Measurements from ENCODE around the gene STXBP4.

STXBP4 gene

DNA sequence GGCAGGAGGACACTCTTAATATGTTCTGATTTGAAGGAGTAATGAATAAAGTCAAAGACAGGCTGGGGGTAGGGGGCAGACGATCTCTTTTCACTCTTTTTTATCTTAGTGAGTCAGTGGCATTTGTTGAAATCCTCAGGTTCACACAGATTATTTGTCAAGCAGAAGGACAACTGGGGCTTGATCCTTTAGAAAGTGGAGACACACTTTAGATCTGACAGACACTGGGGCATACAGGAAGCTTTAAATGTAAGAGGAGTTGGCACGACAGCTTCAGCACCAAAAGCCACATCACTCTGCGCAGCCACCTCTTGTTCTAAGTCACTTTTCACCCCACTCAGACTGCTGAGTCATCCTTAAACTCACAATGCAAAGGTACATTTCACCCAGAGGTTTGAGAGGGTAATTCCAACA lies 121.5 kb downstream of the STXBP4 start:
- TF ChIP-seq Cebpa-rat (IDR thresholded peaks at IDR 0.05) = no peak
- H3K4me2 ChIP-seq = no peak overlapping the region
- H3K27ac ChIP-seq = no peak overlapping the region
- no peaks in the 10 kb centered on the region for H4K20me1 ChIP-seq
- H3K9ac ChIP-seq = no peak overlapping the region
- H3K4me3 ChIP-seq = no peak overlapping the region
- H3K9me3 ChIP-seq = no peaks in the 10 kb centered on the region
- H3K4me1 ChIP-seq = 0 out of 2 replicates have a peak, but pooled peaks cover 6% of the 10 kb centered on the region
- H3K36me3 ChIP-seq = 0 out of 2 replicates have a peak, but pooled peaks cover 7% of the 10 kb centered on the region
- H3K27me3 ChIP-seq = no peaks in the 10 kb centered on the region

GRCh38 chr17:55093353-55093752 lies 124.8 kb downstream of the STXBP4 start:
- no peak overlapping the region for H3K4me2 ChIP-seq
- TF ChIP-seq Cebpa-rat (IDR thresholded peaks at IDR 0.05) = no peak

GRCh38 chr17:55098765-55099164 lies 130.2 kb downstream of the STXBP4 start:
- H3K27me3 ChIP-seq = no peaks in the 10 kb centered on the region
- H3K36me3 ChIP-seq = no peaks in the 10 kb centered on the region
- H3K4me3 ChIP-seq = no peak overlapping the region
- no peaks in the 10 kb centered on the region for H3K9me3 ChIP-seq
- H3K27ac ChIP-seq = no peak overlapping the region
- H3K4me2 ChIP-seq = no peak overlapping the region
- no peaks in the 10 kb centered on the region for H4K20me1 ChIP-seq
- TF ChIP-seq Cebpa-rat (IDR thresholded peaks at IDR 0.05) = no peak
- H3K9ac ChIP-seq = no peak overlapping the region
- no peaks in the 10 kb centered on the region for H3K4me1 ChIP-seq

More at GRCh38 chr17:55093353-55093752, 124.8 kb downstream of the STXBP4 start:
- H3K4me1 ChIP-seq = 0 out of 2 replicates have a peak, but pooled peaks cover 6% of the 10 kb centered on the region
- H3K9me3 ChIP-seq = no peaks in the 10 kb centered on the region
- no peaks in the 10 kb centered on the region for H3K27me3 ChIP-seq
- no peak overlapping the region for H3K27ac ChIP-seq
- no peak overlapping the region for H3K4me3 ChIP-seq
- H3K9ac ChIP-seq = no peak overlapping the region
- H3K36me3 ChIP-seq = 0 out of 2 replicates have a peak, but pooled peaks cover 5% of the 10 kb centered on the region
- H4K20me1 ChIP-seq = no peaks in the 10 kb centered on the region

DNA sequence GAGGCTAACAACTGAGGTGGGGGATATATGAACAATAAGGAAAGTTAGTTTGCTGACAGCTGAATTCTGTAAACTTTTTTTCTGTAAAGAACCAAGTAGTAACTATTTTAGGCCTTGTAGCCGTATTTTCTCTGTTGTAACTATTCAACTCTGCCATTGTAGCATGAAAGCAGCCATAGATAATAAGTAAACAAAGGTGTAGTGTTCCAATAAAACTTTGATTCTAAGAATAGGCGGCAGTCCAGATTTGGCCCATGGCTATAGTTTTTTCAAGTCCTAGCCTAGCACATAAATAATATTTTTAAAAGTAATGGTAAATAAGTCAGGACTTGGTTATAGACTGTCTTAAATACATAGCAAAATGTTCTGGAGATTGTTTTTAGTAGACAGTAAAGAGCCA lies 142.0 kb downstream of the STXBP4 start:
- no peak overlapping the region for H3K4me2 ChIP-seq
- no peak overlapping the region for H3K4me3 ChIP-seq
- no peak overlapping the region for H3K27ac ChIP-seq
- no peak overlapping the region for H3K9ac ChIP-seq
- peaks cover 22% of the 10 kb centered on the region for H3K9me3 ChIP-seq
- H3K27me3 ChIP-seq = no peaks in the 10 kb centered on the region
- H3K36me3 ChIP-seq = peaks cover 10% of the 10 kb centered on the region; the same call in 1 of the 2 replicates
- TF ChIP-seq Cebpa-rat (IDR thresholded peaks at IDR 0.05) = no peak
- no peaks in the 10 kb centered on the region for H3K4me1 ChIP-seq
- H4K20me1 ChIP-seq = no peaks in the 10 kb centered on the region

DNA sequence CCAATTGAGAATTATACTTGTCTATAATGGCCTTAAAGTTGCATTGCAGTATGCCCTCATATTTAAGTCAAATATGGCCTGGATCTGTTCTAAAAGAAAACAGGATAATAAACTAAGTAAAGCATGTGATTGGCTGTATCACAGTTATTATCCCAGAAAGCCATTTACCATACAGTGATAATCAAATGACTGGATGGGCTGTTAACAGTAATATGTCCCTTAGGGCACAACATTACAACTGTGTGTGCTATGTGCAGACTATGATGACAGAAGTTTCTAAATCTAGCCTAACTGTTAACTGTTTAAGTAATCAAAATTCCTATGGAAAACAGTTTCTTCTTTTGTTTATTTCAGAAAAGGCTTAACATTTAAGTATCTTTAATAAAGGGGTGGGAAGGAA lies 145.7 kb downstream of the STXBP4 start:
- Histone ChIP-seq H3K4me2 (no peak overlapping the region), H3K9me3 (no peaks in the 10 kb centered on the region), H3K36me3 (no peaks in the 10 kb centered on the region), H3K4me1 (no peaks in the 10 kb centered on the region), H3K9ac (no peak overlapping the region), H3K27me3 (no peaks in the 10 kb centered on the region), H3K4me3 (no peak overlapping the region), H3K27ac (no peak overlapping the region), H4K20me1 (no peaks in the 10 kb centered on the region)
- no peak for TF ChIP-seq Cebpa-rat (IDR thresholded peaks at IDR 0.05)

DNA sequence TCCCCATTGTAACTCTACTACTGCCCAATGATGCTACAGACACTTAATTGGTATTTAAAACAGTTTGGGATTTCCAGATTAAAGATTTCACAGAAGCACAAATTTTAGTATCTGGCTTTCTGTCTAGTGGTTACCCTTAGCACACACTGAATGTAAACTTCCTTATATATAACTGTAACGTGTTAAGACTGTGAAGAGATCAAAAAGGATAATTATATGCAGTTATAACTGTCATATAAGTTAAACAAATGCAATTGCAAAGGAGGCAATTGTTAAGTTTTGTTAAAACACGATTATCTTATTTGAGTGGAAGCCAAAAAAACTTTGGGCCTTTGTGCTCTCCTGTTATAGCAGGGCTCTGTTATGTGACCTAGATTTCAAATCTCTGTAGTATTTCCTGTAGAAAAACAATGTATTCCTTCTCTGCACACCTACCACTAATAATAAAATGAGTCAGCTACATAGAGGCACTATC lies 147.9 kb downstream of the STXBP4 start:
- Histone ChIP-seq H3K36me3 (no peaks in the 10 kb centered on the region), H3K4me1 (no peaks in the 10 kb centered on the region), H3K4me2 (no peak overlapping the region), H3K9me3 (no peaks in the 10 kb centered on the region), H3K9ac (no peak overlapping the region), H3K4me3 (no peak overlapping the region), H3K27me3 (no peaks in the 10 kb centered on the region), H3K27ac (no peak overlapping the region), H4K20me1 (no peaks in the 10 kb centered on the region)
- TF ChIP-seq Cebpa-rat (IDR thresholded peaks at IDR 0.05) = no peak

DNA sequence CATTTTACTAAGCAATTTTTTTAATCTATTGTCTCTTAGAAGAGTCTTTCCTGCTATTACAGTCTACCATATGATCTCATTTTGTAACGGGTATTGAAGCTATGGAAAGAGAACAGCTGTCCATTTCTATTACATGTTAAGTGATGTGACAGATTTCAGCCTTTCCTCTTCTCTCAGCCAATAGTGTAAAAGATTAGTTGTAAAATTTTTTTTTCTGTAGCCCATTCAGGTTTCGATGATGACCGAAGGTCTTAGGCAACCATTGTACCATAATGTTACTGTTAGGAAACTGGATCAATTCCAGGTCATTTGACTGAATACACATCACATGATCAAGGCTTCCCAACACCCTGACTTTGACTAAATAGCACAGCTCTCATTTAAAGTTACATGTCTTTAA lies 148.6 kb downstream of the STXBP4 start:
- Histone ChIP-seq H3K4me1 (no peaks in the 10 kb centered on the region), H3K36me3 (no peaks in the 10 kb centered on the region), H3K27me3 (no peaks in the 10 kb centered on the region), H3K9ac (no peak overlapping the region), H3K27ac (no peak overlapping the region), H3K9me3 (no peaks in the 10 kb centered on the region), H4K20me1 (no peaks in the 10 kb centered on the region), H3K4me2 (no peak overlapping the region), H3K4me3 (no peak overlapping the region)
- no peak for TF ChIP-seq Cebpa-rat (IDR thresholded peaks at IDR 0.05)

GRCh38 chr17:55120651-55121050 lies 152.1 kb downstream of the STXBP4 start:
- Histone ChIP-seq H3K9me3 (no peaks in the 10 kb centered on the region), H3K27ac (no peak overlapping the region), H3K36me3 (no peaks in the 10 kb centered on the region), H3K4me1 (no peaks in the 10 kb centered on the region), H3K4me2 (no peak overlapping the region), H4K20me1 (no peaks in the 10 kb centered on the region), H3K9ac (no peak overlapping the region), H3K27me3 (no peaks in the 10 kb centered on the region), H3K4me3 (no peak overlapping the region)
- TF ChIP-seq Cebpa-rat (IDR thresholded peaks at IDR 0.05) = no peak

DNA sequence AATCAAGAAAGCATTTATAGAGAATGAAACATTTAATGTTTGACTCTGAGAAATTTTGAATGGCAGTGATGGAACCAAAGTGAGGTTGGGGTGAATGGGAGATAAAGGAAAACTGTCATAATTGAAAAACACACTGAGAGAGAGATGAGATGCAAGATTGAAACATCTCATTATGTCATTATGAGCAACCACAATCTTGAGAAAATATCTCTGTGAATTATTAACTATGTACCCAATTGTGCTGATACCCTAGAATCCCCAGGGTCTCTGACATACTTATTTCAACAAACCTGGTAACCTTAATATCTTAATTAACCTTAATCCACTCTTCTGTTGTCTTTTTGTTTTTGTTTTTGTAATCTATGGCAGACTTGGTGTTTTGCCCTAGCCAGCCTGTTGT lies 152.7 kb downstream of the STXBP4 start:
- H3K27me3 ChIP-seq = no peaks in the 10 kb centered on the region
- H3K36me3 ChIP-seq = no peaks in the 10 kb centered on the region
- H3K9ac ChIP-seq = no peak overlapping the region
- no peaks in the 10 kb centered on the region for H3K9me3 ChIP-seq
- no peak for TF ChIP-seq Cebpa-rat (IDR thresholded peaks at IDR 0.05)
- H3K4me1 ChIP-seq = no peaks in the 10 kb centered on the region
- H3K4me3 ChIP-seq = no peak overlapping the region
- no peak overlapping the region for H3K27ac ChIP-seq
- no peak overlapping the region for H3K4me2 ChIP-seq
- no peaks in the 10 kb centered on the region for H4K20me1 ChIP-seq

- no peak for TF ChIP-seq Cebpa-rat (IDR thresholded peaks at IDR 0.05)
- Histone ChIP-seq H3K36me3 (no peaks in the 10 kb centered on the region), H3K27me3 (no peaks in the 10 kb centered on the region), H3K27ac (no peak overlapping the region), H3K4me2 (no peak overlapping the region), H3K4me3 (no peak overlapping the region), H4K20me1 (no peaks in the 10 kb centered on the region), H3K9me3 (no peaks in the 10 kb centered on the region), H3K9ac (no peak overlapping the region), H3K4me1 (no peaks in the 10 kb centered on the region)
Observed at GRCh38 chr17:55122114-55122513, 153.5 kb downstream of the STXBP4 start.

Measured in BLaER1 (cell line).